HPDE6-E6E7 (cell line): ENCODE data around the gene KCNJ12.
"Not testable (repeated sequence)": the region's sequence is repeated elsewhere in the genome, so short reads cannot be mapped to it uniquely, and the experiment has no call there.

ENCODE experiments used
- DNase-seq: peaks from one replicate; pipeline ENCODE4 v3.0.0; 2011; ENCODE audit warnings: missing footprints; ENCODE audit errors: extremely low spot score

Gene KCNJ12

GRCh38 chr17:21447552-21447951 is 71.4 kb downstream of the KCNJ12 start:
- DNase-seq, result not testable (repeated sequence)

- DNase-seq, result not testable (repeated sequence)
These were observed 73.7 kb downstream of the KCNJ12 start for GRCh38 chr17:21449891-21450290.

DNA sequence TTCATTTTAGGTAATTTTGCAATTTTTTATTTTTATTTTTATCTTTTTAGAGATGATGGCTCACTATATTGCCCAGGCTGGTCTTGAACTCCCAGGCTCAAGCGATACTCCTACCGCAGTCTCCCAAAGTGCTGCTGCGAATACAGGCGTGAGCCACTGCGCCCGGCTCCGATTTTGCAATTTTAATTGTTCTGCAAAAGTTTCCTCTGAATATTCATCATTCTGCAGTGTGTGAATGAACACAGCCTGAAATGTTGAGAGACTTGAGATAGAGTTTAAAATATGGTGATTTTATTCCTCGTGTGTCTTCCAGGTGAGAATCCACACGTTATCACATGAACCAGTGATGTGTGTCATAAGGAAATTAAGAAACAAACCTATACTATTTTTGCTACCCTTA is 75.8 kb downstream of the KCNJ12 start:
- DNase-seq, result no peak

DNA sequence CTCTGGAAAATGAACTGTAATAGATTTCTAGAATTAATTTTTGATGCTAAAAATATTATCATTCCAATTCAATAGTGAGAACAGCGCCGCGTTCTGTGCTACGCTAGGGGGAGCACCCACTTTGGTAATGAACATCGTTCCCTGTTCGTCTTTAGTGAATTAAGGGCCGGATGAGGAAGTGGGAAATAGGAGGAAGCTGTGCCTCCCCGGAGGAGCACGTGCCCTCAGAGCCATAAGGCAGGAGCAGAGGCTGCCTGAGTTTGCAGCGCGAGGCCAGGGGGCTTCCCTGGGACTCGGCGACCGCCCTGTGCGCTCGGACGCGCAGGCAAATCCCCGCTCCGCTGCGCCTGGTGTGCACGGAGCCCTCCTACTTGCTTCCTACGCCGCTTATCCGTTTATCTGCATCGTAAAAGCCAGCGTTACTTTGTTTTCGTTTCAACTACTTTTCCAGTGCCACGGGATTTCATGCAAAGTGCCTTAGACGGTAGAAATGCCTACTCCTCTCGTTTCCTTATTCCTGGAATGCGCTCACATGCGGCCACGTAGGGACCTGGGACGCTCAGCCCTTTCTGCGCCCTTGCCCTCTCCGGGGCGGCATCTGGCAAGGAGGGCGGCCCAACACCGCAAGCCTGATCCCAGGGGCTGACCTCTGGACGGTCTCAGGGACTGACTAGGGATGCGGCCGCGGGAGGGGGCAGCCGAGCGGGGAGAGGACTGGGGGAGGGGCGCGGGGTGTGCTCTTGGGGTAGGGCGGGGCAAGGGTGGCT is 76.4 kb downstream of the KCNJ12 start:
- no peak for DNase-seq

DNA sequence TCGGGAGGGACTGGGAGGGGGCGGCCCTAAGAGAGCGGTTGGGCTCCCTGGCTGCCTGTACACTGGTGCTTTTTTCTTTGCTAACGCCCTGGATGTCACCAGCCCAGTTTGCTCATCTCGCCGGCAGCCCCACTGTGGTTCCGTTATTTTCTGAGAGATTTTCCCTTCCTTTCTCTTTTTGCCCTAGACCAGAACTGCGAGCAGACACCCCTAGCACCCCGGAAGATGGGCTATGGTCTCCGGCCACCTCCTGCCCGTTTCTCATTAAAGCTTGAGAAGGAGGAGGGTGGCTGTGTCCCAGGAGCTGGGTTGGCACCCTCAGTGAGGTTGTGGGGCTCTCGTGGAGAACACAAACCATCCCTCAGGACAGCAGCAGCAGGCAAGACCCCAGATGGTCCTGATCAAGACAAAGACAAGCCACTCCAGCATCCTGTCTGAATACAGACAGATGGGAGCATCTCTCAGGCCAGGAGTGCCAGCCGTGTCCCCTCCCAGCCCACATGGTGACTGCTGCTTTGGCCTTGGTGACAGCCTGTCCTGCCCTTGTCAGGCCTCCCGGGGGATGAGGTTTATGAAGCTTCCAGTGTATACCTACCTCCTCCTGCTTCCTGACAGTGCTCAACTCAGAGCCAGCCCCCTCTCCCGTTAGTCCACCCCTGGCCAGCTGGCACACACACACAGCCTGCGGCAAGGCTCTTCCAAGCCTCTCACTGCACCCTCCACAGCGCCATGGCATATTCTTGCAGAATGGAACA is 77.2 kb downstream of the KCNJ12 start:
- DNase-seq, result no peak

GRCh38 chr17:21454006-21454405 is 77.8 kb downstream of the KCNJ12 start:
- not testable (repeated sequence) for DNase-seq

DNA sequence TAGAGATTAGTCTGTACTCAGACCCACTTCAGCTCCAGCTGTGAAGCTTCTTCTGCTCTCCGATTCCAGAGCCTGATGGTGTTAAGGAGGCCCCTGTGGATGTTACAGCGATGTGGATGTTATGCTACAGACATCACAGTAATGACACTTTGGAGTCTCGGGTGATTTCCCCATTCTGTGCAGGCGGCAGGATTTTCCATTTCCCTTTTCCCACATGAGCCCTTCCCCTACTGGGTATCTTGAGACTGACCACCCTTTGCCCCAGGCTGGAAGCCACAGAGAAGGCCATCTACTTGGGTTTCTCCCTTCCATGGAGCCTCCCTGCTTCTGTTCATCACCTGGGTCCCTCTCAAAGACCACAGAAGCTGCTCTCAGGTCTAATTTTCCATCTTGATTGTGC is 78.3 kb downstream of the KCNJ12 start:
- no peak for DNase-seq

DNA sequence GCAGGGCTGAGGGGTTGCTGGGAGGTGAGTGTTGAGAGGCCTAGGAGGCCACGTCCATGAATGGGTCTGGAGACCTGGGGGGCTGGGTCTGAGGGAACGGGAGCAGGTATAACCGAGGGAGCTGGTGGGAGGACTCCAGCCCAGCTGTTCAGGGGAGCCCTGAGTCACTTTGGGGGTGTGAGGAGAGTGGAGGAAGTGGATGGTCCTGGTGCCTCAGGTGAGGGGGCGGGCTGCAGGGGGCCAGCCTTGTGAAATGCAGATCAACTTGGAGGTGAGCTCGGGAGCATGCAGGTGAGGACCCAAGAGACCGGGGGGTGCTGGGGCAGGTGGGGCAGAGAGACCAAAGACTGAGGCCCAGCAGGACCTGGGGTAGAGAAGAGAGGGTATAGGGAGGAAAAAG is 79.6 kb downstream of the KCNJ12 start:
- DNase-seq, result no peak

GRCh38 chr17:21456449-21456848 is 80.3 kb downstream of the KCNJ12 start:
- not testable (repeated sequence) for DNase-seq

DNA sequence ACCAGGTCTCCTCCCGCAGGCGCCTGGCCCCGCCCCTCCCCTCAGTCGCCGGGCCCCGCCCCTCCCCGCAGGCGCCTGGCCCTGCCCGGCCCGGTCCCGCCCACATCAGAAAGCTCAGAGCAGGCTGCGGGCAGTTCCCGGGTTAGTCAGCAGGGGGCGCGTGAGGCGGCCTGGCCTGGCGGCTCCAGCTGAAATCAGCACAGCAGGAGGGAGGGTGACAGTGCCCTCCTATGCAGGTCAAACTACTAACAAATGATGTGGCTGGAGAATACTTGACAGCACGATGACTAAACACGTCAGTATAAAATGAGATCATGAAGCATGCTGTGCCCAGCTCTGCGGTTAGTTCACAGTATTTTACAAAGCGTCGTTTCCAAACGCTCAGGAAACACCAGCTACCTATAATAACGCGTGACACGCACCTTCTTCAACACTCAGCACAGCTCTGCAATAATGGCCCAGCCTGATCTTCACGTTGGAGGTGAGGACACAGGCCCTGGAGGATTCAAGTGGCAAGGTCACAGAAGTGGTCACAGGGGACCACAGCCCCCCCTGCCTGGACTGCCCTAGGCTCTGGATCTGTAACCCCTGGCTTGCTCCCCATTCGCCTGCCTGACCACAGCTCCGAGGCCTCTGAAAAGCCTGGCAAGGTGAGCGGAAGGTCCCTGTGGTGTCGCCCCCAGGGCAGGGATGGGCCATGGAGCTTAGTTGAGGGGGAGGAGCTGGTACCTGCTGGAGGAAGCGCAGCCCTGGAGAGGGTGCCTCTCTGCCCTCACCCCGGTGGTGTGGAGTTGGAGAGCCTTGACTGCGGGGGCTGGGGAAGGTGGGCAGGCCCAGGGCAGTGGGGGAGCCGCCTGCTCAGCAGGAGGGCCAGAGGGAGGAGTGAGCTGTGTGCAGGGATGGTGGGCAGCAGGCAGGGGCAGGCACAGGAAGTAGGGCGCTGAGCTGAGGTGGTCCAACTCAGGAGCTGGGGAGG is 81.2 kb downstream of the KCNJ12 start:
- peak; percentile 69 for DNase-seq

GRCh38 chr17:21458054-21458453 is 81.9 kb downstream of the KCNJ12 start:
- no peak for DNase-seq

- DNase-seq, result no peak
These were observed 83.4 kb downstream of the KCNJ12 start for GRCh38 chr17:21459536-21459935.

GRCh38 chr17:21460358-21460757 is 84.2 kb downstream of the KCNJ12 start:
- DNase-seq, result no peak

DNA sequence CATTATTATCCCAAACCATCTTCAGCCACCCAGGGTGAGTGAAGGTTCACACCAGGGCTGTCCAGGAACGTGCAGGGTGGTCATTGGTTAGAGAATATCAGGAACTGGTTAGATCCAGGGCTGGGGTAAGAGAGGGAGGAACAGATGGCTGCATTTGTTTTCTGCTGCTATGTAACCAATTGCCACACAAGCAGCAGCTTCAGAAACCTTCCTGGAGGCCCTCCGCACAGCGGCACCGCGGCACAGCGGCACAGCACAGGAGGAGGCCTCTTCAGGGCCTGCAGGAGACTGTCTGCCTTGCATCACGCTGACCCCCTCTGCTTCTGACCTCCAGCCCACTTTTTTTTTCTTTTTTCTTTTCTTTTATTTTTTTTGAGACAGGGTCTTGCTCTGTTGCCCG is 86.1 kb downstream of the KCNJ12 start:
- DNase-seq, result no peak

- DNase-seq, result no peak
These were observed 87.1 kb downstream of the KCNJ12 start for GRCh38 chr17:21463204-21463661.

DNA sequence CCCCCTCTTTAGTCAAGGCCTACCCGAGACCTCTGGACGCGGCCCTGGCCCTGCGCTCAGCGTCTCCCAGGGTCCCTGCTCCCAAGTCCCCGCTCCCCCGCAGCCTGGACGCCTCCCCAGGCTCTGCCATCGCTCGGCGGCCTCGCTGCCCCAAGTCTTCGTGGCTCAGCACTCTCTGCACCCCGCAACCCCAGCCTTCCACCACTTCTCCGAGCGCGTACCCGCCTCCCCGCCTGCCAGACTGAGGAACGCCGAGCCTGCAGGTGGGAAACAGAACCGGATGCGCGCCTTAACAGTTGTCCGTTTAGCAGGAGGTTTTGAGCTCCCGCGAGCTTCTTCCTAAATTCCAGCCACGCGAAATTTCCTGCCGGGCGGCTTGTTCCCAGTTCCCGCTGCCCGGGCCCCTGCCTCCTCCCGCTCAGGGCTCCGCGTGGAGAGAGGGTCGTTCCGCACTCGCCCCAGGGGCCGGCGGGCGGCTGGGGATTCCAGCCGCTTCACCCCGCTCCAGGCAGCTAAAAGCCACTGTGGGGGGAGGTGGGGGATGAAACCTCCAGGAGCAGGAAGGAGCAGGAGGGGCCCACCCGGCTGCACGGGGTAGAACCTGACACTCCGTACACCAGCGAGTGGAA is 87.7 kb downstream of the KCNJ12 start:
- DNase-seq, result no peak

DNA sequence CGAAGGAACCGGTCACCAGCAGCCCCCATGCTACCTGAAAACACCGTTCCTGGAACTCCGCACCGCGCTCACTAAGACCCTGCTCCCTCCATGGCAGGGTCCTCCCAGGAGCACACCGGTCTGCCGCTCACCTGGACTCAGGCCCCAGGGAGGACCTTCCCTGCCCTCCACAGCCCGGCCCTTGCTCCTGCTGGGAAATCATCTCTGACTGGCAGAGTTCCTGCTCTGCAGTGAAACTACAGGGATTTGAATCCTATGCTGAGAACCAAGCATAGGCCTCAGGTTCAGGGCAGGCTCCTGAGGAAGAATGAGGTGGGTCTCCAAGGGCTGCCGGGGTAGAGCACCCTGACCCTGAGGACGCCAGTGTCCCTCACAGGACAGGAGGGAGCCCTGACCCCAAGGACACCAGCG is 88.5 kb downstream of the KCNJ12 start:
- DNase-seq, result no peak

DNA sequence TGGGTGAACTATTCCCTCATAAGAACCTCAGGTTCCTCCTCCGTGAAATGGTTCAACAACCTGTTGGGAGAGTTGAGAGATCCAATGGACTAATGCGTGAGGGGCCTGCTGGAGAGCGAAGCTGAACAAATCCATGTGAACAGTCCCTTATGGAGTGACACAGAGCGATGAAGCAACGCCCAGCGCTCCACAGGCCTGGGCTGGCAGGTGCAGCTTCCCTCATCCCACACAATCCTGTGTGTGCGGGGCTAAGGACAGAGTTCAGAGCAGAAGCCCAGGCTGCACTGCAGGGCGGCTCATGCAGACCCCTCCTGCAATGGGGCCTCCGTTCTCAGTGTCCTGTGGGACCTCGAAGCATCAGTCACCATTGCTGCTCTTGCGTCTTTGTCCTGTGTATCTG is 90.4 kb downstream of the KCNJ12 start:
- no peak for DNase-seq

DNA sequence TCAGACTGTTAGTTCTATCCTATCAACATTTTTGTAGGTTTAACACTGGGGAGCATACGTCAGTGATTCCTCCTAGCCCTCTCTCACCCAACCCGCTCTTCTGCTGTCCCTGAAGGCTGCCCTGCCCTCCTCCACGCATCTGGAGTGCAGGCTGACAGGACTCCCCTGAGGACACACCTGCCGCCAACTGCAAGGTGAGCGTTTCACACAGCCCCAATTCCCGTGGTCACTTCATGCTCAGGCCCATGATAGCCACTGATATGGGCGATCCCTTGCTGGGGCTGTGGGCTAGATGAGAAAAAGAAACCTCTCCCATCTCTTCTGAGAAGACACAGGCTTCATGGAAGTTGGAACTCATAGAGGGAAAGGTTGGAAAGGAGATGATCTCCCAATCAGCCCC is 91.0 kb downstream of the KCNJ12 start:
- no peak for DNase-seq

GRCh38 chr17:21467739-21468490 is 91.8 kb downstream of the KCNJ12 start:
- DNase-seq, result no peak
